ENCODE measurements around the gene MYO3B. TPM values are rescaled to one million over a fixed set of nuclear protein-coding genes. Genes with fewer than 3 reads are reported as not detected.

MYO3B gene
- total and polyA plus RNA-seq, 2 donors (not counting 1 experiment from before 2014, with no cell fraction given), result not detected

DNA sequence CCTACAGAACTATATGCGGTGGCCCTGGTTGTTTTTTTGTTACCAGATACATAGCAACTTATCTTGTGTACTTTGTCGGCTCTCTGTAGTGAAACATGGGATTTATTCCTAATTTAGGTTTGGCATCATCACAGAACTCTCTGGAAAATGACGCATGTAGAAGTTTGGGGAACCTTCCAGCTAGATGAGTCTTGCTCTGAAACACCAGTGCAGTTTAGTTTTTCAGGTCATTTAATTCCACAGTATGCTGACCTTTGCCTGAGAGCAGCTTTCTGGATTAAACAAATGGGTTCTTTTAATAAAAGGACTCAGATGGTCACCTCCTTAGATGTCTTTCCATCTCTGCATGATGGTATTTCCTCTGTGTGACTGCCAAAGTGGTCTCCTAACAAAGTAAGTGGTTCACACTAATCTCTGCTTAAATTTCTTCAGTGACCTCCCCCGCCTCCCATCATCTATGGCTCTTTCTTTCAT lies 39.9 kb downstream of the MYO3B start:
- no peak overlapping the region for H3K27ac Mint-ChIP-seq
- H3K36me3 ChIP-seq (replicated peaks in 1 of 2; ENCODE audit: control extremely low read depth in 1 of 2, control insufficient read depth in 1 of 2, extremely low read depth in 1 of 2, insufficient read depth in 2 of 2, low read length in 1 of 2), result no peaks in the 10 kb centered on the region
- H3K79me2 ChIP-seq (ENCODE audit: control insufficient read depth, insufficient read depth, low read length), result no peaks in the 10 kb centered on the region
- no peaks in the 10 kb centered on the region for H4K20me1 ChIP-seq (ENCODE audit: control insufficient read depth, insufficient read depth, low read length, poor library complexity, severe bottlenecking)
- TF ChIP-seq EZH2 (IDR thresholded peaks at IDR 0.05; ENCODE audit: borderline replicate concordance, insufficient read depth, low read depth, low read length, poor library complexity, severe bottlenecking), result no peak
- TF ChIP-seq CTCF (IDR thresholded peaks at IDR 0.05), result no peak
- H3K4me3 ChIP-seq (ENCODE audit: control extremely low read depth in 1 of 5, extremely low read depth in 1 of 5, insufficient read depth in 1 of 5, low read depth in 2 of 5, low read length in 4 of 5), result no peak overlapping the region
- no peak for DNase-seq
- H3K9ac ChIP-seq (ENCODE audit: low read length), result no peak overlapping the region
- intact Hi-C loops (cut with micrococcal nuclease), result no loop called here
- no peaks in the 10 kb centered on the region for H3K9me3 ChIP-seq (ENCODE audit: control extremely low read depth in 1 of 3, control insufficient read depth in 2 of 3, insufficient read depth in 1 of 3, low read length in 2 of 3)
- peaks cover 3% of the 10 kb centered on the region for H3K4me1 Mint-ChIP-seq
- H3K27ac ChIP-seq (ENCODE audit: low read length in 2 of 2), result no peak overlapping the region
- no peak overlapping the region for H3K4me3 Mint-ChIP-seq
- CTCF ChIA-PET, result interaction anchor here (1.5 kb wide), 1 partner anchor 23 kb away, joined by 3 read pairs; no protein-coding TSS in a partner anchor
- no peak for ATAC-seq (ENCODE audit: low read depth)
- H3K9me3 Mint-ChIP-seq (ENCODE audit: insufficient read depth), result no peaks in the 10 kb centered on the region
- no peaks in the 10 kb centered on the region for H3K4me1 ChIP-seq (ENCODE audit: control insufficient read depth in 2 of 2, insufficient read depth in 2 of 2, low read length in 2 of 2)
- no peak overlapping the region for H2AFZ ChIP-seq (ENCODE audit: insufficient read depth, low read depth, low read length, poor library complexity, severe bottlenecking)
- POLR2A ChIA-PET, result no interaction called here
- no peaks in the 10 kb centered on the region for H3K27me3 Mint-ChIP-seq
- 100% methylated on average over 1 of the region's 4 CpGs for WGBS (ENCODE audit: insufficient coverage)
- H3K27me3 ChIP-seq (replicated peaks in 1 of 4; ENCODE audit: control extremely low read depth in 1 of 4, control insufficient read depth in 3 of 4, insufficient read depth in 4 of 4, low read length in 3 of 4), result no peaks in the 10 kb centered on the region
- H3K4me2 ChIP-seq (replicated peaks; ENCODE audit: low read depth, low read length, poor library complexity, severe bottlenecking), result no peak overlapping the region

DNA sequence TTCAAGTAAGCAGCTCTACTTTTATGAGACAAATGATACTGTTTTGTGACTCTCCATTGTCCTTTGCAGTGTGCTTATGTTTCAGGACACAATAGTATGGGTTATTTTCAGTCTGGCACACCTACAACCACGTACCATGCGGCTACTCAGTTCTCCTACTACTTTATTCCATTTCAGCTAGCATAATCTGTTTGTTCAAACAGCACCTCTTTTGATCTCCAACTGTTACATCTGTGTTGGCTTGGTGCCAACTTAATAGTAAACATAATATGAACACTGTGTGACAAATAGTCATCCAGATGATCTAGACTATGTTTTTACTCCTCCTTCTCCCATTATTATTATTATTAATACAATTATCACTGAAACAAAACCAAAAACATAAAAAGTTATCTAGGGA lies 40.5 kb downstream of the MYO3B start:
- H3K9me3 Mint-ChIP-seq (ENCODE audit: insufficient read depth), result no peaks in the 10 kb centered on the region
- ATAC-seq (ENCODE audit: low read depth) (no peak), DNase-seq (no peak)
- no peaks in the 10 kb centered on the region for H3K4me1 Mint-ChIP-seq
- Histone ChIP-seq H3K27ac (ENCODE audit: low read length in 2 of 2) (no peak overlapping the region), H3K9ac (ENCODE audit: low read length) (no peak overlapping the region), H3K79me2 (ENCODE audit: control insufficient read depth, insufficient read depth, low read length) (no peaks in the 10 kb centered on the region), H3K4me3 (ENCODE audit: control extremely low read depth in 1 of 5, extremely low read depth in 1 of 5, insufficient read depth in 1 of 5, low read depth in 2 of 5, low read length in 4 of 5) (no peak overlapping the region), H4K20me1 (ENCODE audit: control insufficient read depth, insufficient read depth, low read length, poor library complexity, severe bottlenecking) (no peaks in the 10 kb centered on the region), H3K9me3 (ENCODE audit: control extremely low read depth in 1 of 3, control insufficient read depth in 2 of 3, insufficient read depth in 1 of 3, low read length in 2 of 3) (no peaks in the 10 kb centered on the region), H3K36me3 (replicated peaks in 1 of 2; ENCODE audit: control extremely low read depth in 1 of 2, control insufficient read depth in 1 of 2, extremely low read depth in 1 of 2, insufficient read depth in 2 of 2, low read length in 1 of 2) (no peaks in the 10 kb centered on the region), H3K4me2 (replicated peaks; ENCODE audit: low read depth, low read length, poor library complexity, severe bottlenecking) (no peak overlapping the region), H3K4me1 (ENCODE audit: control insufficient read depth in 2 of 2, insufficient read depth in 2 of 2, low read length in 2 of 2) (no peaks in the 10 kb centered on the region), H3K27me3 (replicated peaks in 1 of 4; ENCODE audit: control extremely low read depth in 1 of 4, control insufficient read depth in 3 of 4, insufficient read depth in 4 of 4, low read length in 3 of 4) (no peaks in the 10 kb centered on the region), H2AFZ (ENCODE audit: insufficient read depth, low read depth, low read length, poor library complexity, severe bottlenecking) (no peak overlapping the region)
- no CpG with 5 or more reads among the region's 2 CpGs for WGBS (ENCODE audit: insufficient coverage)
- ChIA-PET POLR2A (no interaction called here), CTCF (interaction anchor here (1.5 kb wide), 1 partner anchor 23 kb away, joined by 3 read pairs; no protein-coding TSS in a partner anchor)
- intact Hi-C loops (cut with micrococcal nuclease), result no loop called here
- H3K27me3 Mint-ChIP-seq, result no peaks in the 10 kb centered on the region
- no peak overlapping the region for H3K4me3 Mint-ChIP-seq
- no peak overlapping the region for H3K27ac Mint-ChIP-seq
- TF ChIP-seq EZH2 (IDR thresholded peaks at IDR 0.05; ENCODE audit: borderline replicate concordance, insufficient read depth, low read depth, low read length, poor library complexity, severe bottlenecking), result no peak
- no peak for TF ChIP-seq CTCF (IDR thresholded peaks at IDR 0.05)

Measured in B cell (primary cell).